Measurements from ENCODE around the gene CLDN15.

Gene CLDN15

GRCh38 chr7:101236292-101236835, 1.2 kb downstream of the CLDN15 start:
- no peaks in the 10 kb centered on the region for H3K9me3 Mint-ChIP-seq
- no peak for DNase-seq
- peaks cover 11% of the 10 kb centered on the region for H3K4me1 Mint-ChIP-seq
- no peaks in the 10 kb centered on the region for H3K27me3 Mint-ChIP-seq
- peak; percentile 10 for ATAC-seq
- no peak overlapping the region for H3K4me3 Mint-ChIP-seq
- H3K27ac Mint-ChIP-seq = no peak overlapping the region

DNA sequence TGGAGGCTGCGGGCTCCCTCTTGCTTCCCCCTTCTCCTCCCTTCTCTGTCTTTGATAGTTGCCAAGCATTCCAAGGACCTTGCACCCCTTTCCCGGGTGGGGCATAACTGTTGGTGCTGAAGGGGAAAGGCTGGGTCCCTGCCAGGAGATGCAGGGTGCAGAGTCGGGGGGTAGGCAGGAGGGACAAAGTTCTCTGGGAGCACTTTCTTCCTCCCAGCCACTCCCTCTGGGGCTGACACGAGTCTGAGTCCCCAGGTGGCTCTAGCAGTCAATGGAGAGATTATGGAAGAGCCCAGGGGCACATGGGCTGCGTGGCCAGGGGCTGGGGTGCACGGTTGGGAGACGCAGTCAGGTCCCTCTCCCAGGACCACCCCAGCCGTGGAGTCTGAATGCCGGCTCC, 2.1 kb downstream of the CLDN15 start:
- Mint-ChIP-seq H3K27me3 (no peaks in the 10 kb centered on the region), H3K27ac (peak overlapping the region in 1 of 2 donors; percentile 82), H3K4me1 (peaks cover 10% of the 10 kb centered on the region), H3K9me3 (no peaks in the 10 kb centered on the region), H3K4me3 (no peak overlapping the region)
- DNase-seq = no peak
- ATAC-seq = no peak

- Mint-ChIP-seq H3K4me1 (peaks cover 12% of the 10 kb centered on the region), H3K4me3 (no peak overlapping the region), H3K27me3 (no peaks in the 10 kb centered on the region), H3K9me3 (no peaks in the 10 kb centered on the region), H3K27ac (peak overlapping the region in 1 of 2 donors; percentile 82)
- ATAC-seq = no peak
- DNase-seq = no peak
Observed at GRCh38 chr7:101235050-101235449, 2.6 kb downstream of the CLDN15 start.

GRCh38 chr7:101234636-101235035, 3.0 kb downstream of the CLDN15 start:
- no peak overlapping the region for H3K4me3 Mint-ChIP-seq
- H3K27ac Mint-ChIP-seq = peak overlapping the region in 1 of 2 donors; percentile 82
- peaks cover 12% of the 10 kb centered on the region for H3K4me1 Mint-ChIP-seq
- ATAC-seq (no peak), DNase-seq (no peak)
- H3K9me3 Mint-ChIP-seq = no peaks in the 10 kb centered on the region
- H3K27me3 Mint-ChIP-seq = no peaks in the 10 kb centered on the region

GRCh38 chr7:101233907-101234547, 3.6 kb downstream of the CLDN15 start:
- no peak for DNase-seq
- no peaks in the 10 kb centered on the region for H3K27me3 Mint-ChIP-seq
- H3K4me1 Mint-ChIP-seq = peaks cover 11% of the 10 kb centered on the region
- no peak overlapping the region for H3K4me3 Mint-ChIP-seq
- ATAC-seq = no peak
- H3K9me3 Mint-ChIP-seq = no peaks in the 10 kb centered on the region
- peak overlapping the region in 1 of 2 donors; percentile 82 for H3K27ac Mint-ChIP-seq

- peaks cover 7% of the 10 kb centered on the region for H3K4me1 Mint-ChIP-seq
- H3K27ac Mint-ChIP-seq = no peak overlapping the region
- no peak overlapping the region for H3K4me3 Mint-ChIP-seq
- ATAC-seq = peak; percentile 41
- H3K27me3 Mint-ChIP-seq = no peaks in the 10 kb centered on the region
- DNase-seq = no peak
- H3K9me3 Mint-ChIP-seq = no peaks in the 10 kb centered on the region
Observed at GRCh38 chr7:101232141-101232850, 5.3 kb downstream of the CLDN15 start.

DNA sequence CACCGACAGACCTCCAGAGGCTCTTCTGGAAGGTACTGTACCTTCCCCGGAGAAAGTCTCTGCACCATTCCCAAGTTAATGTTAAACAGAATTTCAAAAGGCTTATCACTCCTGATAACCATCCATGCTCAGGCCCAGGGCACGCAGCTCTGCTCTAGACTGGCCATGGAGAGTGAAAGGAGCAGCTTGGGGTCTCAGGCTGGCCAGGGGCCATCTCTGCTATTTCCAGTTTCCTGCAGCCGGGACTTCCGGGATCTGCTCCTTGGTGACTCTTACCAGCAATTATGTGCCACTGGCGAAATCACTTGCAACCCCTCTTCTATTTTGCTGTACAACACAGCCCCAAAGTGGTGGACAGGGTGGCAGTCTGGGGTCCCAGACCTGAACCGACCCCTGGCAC, 6.0 kb downstream of the CLDN15 start:
- Mint-ChIP-seq H3K4me1 (peaks cover 7% of the 10 kb centered on the region), H3K4me3 (peak overlapping the region in 1 of 2 donors; percentile 14), H3K27me3 (no peaks in the 10 kb centered on the region), H3K27ac (peak overlapping the region in 1 of 2 donors; percentile 55), H3K9me3 (no peaks in the 10 kb centered on the region)
- ATAC-seq = no peak
- no peak for DNase-seq

DNA sequence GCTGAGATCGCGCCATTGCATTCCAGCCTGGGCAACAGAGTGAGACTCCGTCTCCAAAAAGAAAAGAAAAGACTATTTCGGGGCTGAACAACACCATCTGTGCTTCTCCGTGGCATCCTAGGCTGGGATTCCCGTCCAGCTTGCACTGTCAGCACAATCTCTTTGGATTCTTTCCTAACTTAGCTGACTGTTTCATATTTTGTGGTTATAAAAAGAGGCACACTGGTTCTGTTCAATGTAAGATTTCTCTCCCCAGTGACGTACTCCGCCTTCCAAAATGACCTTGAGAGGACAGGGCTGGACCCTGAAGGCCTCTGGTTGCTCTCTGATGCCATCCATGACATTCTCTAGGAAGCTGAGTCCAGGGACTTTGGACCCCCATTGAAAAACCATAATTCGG, 10.9 kb downstream of the CLDN15 start:
- H3K27ac Mint-ChIP-seq = no peak overlapping the region
- H3K27me3 Mint-ChIP-seq = no peaks in the 10 kb centered on the region
- H3K9me3 Mint-ChIP-seq = no peaks in the 10 kb centered on the region
- peaks cover 11% of the 10 kb centered on the region for H3K4me1 Mint-ChIP-seq
- no peak for DNase-seq
- no peak for ATAC-seq
- no peak overlapping the region for H3K4me3 Mint-ChIP-seq

- ATAC-seq (no peak), DNase-seq (no peak)
- Mint-ChIP-seq H3K4me3 (no peak overlapping the region), H3K4me1 (peaks cover 19% of the 10 kb centered on the region), H3K27ac (no peak overlapping the region), H3K9me3 (no peaks in the 10 kb centered on the region), H3K27me3 (no peaks in the 10 kb centered on the region)
Observed at GRCh38 chr7:101225650-101226049, 12.0 kb downstream of the CLDN15 start.

GRCh38 chr7:101223528-101223927, 14.1 kb downstream of the CLDN15 start:
- Mint-ChIP-seq H3K4me1 (peaks cover 34% of the 10 kb centered on the region), H3K9me3 (no peaks in the 10 kb centered on the region), H3K27me3 (no peaks in the 10 kb centered on the region), H3K27ac (no peak overlapping the region), H3K4me3 (no peak overlapping the region)
- no peak for DNase-seq
- no peak for ATAC-seq

DNA sequence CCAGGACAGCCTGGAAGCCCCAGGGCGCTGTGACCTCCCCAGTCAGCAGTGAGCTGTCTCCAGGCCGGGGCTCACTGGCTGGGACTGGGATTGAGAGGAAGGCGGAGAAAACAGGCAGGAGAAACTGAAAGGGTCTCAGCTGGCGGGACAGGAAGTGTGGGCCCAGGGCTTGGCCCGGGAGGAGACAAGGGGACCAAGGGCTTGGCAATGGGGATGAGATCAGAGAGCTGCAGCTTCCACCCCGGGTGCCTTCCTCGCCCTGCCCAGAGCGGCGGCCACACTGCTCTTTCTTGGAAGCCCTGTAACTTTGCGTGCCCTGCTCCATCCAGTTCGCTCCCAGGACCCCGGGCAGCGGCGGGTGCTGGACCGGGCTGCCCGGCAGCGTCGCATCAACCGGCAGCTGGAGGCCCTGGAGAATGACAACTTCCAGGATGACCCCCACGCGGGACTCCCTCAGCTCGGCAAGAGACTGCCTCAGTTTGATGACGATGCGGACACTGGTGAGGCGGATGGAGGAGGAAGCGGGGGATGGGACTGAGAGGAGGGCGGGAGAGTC, 15.2 kb downstream of the CLDN15 start:
- no peaks in the 10 kb centered on the region for H3K27me3 Mint-ChIP-seq
- DNase-seq (no peak), ATAC-seq (no peak)
- H3K4me1 Mint-ChIP-seq = peaks cover 37% of the 10 kb centered on the region
- H3K4me3 Mint-ChIP-seq = no peak overlapping the region
- H3K9me3 Mint-ChIP-seq = no peaks in the 10 kb centered on the region
- no peak overlapping the region for H3K27ac Mint-ChIP-seq

GRCh38 chr7:101220295-101220694, 17.3 kb downstream of the CLDN15 start:
- H3K27ac Mint-ChIP-seq = peak overlapping the region in 1 of 2 donors; percentile 61
- H3K4me3 Mint-ChIP-seq = no peak overlapping the region

DNA sequence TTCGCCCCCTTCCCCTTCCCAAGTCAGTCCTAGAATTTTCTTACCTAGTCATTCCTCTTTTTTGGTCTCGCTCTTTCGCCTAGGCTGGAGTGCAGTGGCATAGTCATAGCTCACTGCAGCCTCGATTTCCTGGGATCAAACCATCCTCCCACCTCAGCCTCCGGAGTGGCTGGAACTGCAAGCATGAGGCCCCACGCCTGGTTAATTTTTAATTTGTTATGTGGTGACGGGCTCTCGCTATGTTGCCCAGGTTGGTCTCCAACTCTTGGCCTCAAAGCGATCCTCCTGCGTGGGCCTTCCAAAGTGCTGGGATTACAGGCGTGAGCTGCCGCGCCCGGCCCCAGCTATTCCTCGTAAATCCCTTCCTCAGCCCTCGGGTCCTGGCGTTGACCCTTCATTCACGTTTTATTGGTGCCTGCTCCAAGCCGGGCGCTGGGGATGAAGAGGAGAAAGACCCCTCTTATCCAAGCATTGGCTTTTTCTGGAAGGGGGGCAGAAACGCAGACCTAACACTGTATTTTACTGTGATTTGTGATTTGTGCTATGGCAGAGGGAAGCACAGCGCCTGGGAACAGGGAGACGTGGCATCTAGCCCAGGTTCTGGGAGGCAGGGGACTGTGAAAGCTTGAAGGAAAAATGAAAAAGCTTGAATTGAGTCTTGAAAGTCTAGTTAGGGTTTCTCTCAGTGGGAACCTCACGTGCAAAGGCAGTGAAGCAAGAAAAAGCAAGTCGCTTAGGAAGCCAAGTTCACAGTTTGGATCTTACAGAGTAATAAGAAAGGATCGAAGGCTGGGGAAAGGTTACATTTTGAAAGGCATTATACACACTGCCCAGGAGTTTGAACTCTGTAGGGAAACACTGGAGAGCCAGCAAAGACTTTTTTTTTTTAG, 19.1 kb downstream of the CLDN15 start:
- DNase-seq (no peak), ATAC-seq (peak; percentile 19)
- H3K4me3 Mint-ChIP-seq = peak overlapping the region; percentile 90 to 96
- H3K27me3 Mint-ChIP-seq = no peaks in the 10 kb centered on the region
- H3K9me3 Mint-ChIP-seq = no peaks in the 10 kb centered on the region
- H3K4me1 Mint-ChIP-seq = peaks cover 53% of the 10 kb centered on the region
- H3K27ac Mint-ChIP-seq = peak overlapping the region; percentile 91 to 96

More at GRCh38 chr7:101220295-101220694, 17.3 kb downstream of the CLDN15 start:
- Mint-ChIP-seq H3K4me1 (peaks cover 53% of the 10 kb centered on the region), H3K27me3 (no peaks in the 10 kb centered on the region), H3K9me3 (no peaks in the 10 kb centered on the region)
- DNase-seq (no peak), ATAC-seq (no peak)

GRCh38 chr7:101217388-101218235, 20.0 kb downstream of the CLDN15 start, which contains the start of the genes PLOD3 and ZNHIT1:
Gene PLOD3 (minus strand): TSS chr7:101217581. CDS start chr7:101217274, 307 bp downstream.
Gene ZNHIT1 (plus strand): TSS chr7:101218165. CDS start chr7:101218196, 31 bp downstream.
- Mint-ChIP-seq H3K4me1 (peaks cover 53% of the 10 kb centered on the region), H3K27me3 (no peaks in the 10 kb centered on the region), H3K4me3 (peak within 1 kb of the TSS; percentile 90 to 96), H3K27ac (peak within 1 kb of the TSS; percentile 91 to 96), H3K9me3 (no peaks in the 10 kb centered on the region)
- ATAC-seq = peak; percentile 84
- peak; percentile 91 to 96 for DNase-seq
